H9 (cell line): ENCODE data around the gene HAGHL. TPM values are rescaled to one million over a fixed set of nuclear protein-coding genes. Genes with fewer than 3 reads are reported as not detected.

Experiments
- DNase-seq: peaks from one replicate; pipeline ENCODE4 v3.0.0-alpha.2; 2017
- H2AFZ ChIP-seq: one replicate; pipeline ENCODE4 v1.6.1; 2013; ENCODE audit warnings: mild to moderate bottlenecking, low read length, control low read depth, moderate library complexity
- H2AK5ac ChIP-seq: 2 replicates; pipeline ENCODE4 v1.6.1; 2013; ENCODE audit warnings: low read length, control low read depth, mixed read lengths; ENCODE audit not compliant: insufficient read length
- H2BK120ac ChIP-seq: one replicate; pipeline ENCODE4 v1.6.1; 2013; ENCODE audit warnings: low read depth, mild to moderate bottlenecking, low read length, control low read depth, inconsistent platforms; ENCODE audit not compliant: poor library complexity, severe bottlenecking
- H2BK12ac ChIP-seq: 2 replicates; pipeline ENCODE4 v1.6.1; 2013; ENCODE audit warnings: low read length, control low read depth, mixed read lengths, low read depth; ENCODE audit not compliant: insufficient read length
- H2BK15ac ChIP-seq: 2 replicates; pipeline ENCODE4 v1.6.1; 2013; ENCODE audit warnings: low read depth, low read length, control low read depth
- H2BK20ac ChIP-seq: one replicate; pipeline ENCODE4 v1.6.1; 2013; ENCODE audit warnings: low read depth, mild to moderate bottlenecking, low read length, control low read depth, inconsistent platforms; ENCODE audit not compliant: poor library complexity, severe bottlenecking
- H2BK5ac ChIP-seq: 2 replicates; pipeline ENCODE4 v1.6.1; 2013; ENCODE audit warnings: low read length, control low read depth, mixed read lengths; ENCODE audit not compliant: insufficient read length
- H3K14ac ChIP-seq: 2 replicates; pipeline ENCODE4 v1.6.1; 2013; ENCODE audit warnings: low read length, control low read depth; ENCODE audit not compliant: insufficient read depth
- H3K18ac ChIP-seq: 2 replicates; pipeline ENCODE4 v1.6.1; 2013; ENCODE audit warnings: low read depth, mild to moderate bottlenecking, mixed read lengths, low read length, control low read depth; ENCODE audit not compliant: insufficient read length
- H3K23ac ChIP-seq: 2 replicates; pipeline ENCODE4 v1.6.1; 2013; ENCODE audit warnings: low read length, control low read depth, mixed read lengths, low read depth; ENCODE audit not compliant: insufficient read length
- H3K23me2 ChIP-seq: 2 replicates; pipeline ENCODE4 v1.6.1; 2013; ENCODE audit warnings: low read depth, mild to moderate bottlenecking, mixed read lengths, low read length, control low read depth; ENCODE audit not compliant: insufficient read length, poor library complexity, severe bottlenecking
- H3K27ac ChIP-seq: 2 replicates; pipeline ENCODE4 v1.5.1; 2013; ENCODE audit warnings: low read length, control low read depth, mixed read lengths, low read depth; ENCODE audit not compliant: insufficient read length
- H3K27me3 ChIP-seq: 2 replicates; pipeline ENCODE4 v1.6.1; 2013; ENCODE audit warnings: low read length, control low read depth, inconsistent platforms; ENCODE audit not compliant: insufficient read depth
- H3K4ac ChIP-seq: 2 replicates; pipeline ENCODE4 v1.6.1; 2013; ENCODE audit warnings: low read depth, mild to moderate bottlenecking, control low read depth, inconsistent platforms, low read length, moderate library complexity
- H3K4me1 ChIP-seq: 2 replicates; pipeline ENCODE4 v1.6.1; 2013; ENCODE audit warnings: low read length, control low read depth, inconsistent platforms; ENCODE audit not compliant: insufficient read depth
- H3K4me2 ChIP-seq: 2 replicates; pipeline ENCODE4 v1.6.1; 2013; ENCODE audit warnings: low read length, control low read depth, mixed read lengths; ENCODE audit not compliant: insufficient read length, insufficient read depth
- H3K56ac ChIP-seq: 2 replicates; pipeline ENCODE4 v1.6.1; 2013; ENCODE audit warnings: low read depth, mild to moderate bottlenecking, mixed read lengths, low read length, control low read depth; ENCODE audit not compliant: insufficient read length
- H3K79me1 ChIP-seq: 2 replicates; pipeline ENCODE4 v1.6.1; 2013; ENCODE audit warnings: low read depth, mild to moderate bottlenecking, moderate library complexity, low read length, control low read depth, inconsistent platforms; ENCODE audit not compliant: insufficient read depth, poor library complexity, severe bottlenecking
- H3K79me2 ChIP-seq: 2 replicates; pipeline ENCODE4 v1.6.1; 2013; ENCODE audit warnings: low read length, control low read depth, inconsistent platforms; ENCODE audit not compliant: insufficient read depth
- H3K9ac ChIP-seq: 2 replicates; pipeline ENCODE4 v1.6.1; 2013; ENCODE audit warnings: low read length, control low read depth, mixed read lengths; ENCODE audit not compliant: insufficient read length; ENCODE audit errors: extremely low read depth
- H3K9me3 ChIP-seq: one replicate; pipeline ENCODE4 v1.6.1; 2013; ENCODE audit warnings: low read depth, low read length, inconsistent platforms; ENCODE audit not compliant: control insufficient read depth
- H3T11ph ChIP-seq: one replicate; pipeline ENCODE4 v1.6.1; 2013; ENCODE audit warnings: mild to moderate bottlenecking, low read length, control low read depth, inconsistent platforms
- H4K20me1 ChIP-seq: one replicate; pipeline ENCODE4 v1.6.1; 2013; ENCODE audit not compliant: control insufficient read depth, insufficient read length, insufficient read depth
- H4K5ac ChIP-seq: 2 replicates; pipeline ENCODE4 v1.6.1; 2013; ENCODE audit warnings: low read depth, mild to moderate bottlenecking, mixed read lengths, low read length, control low read depth; ENCODE audit not compliant: insufficient read length
- H4K8ac ChIP-seq: replicated peaks from 2 replicates; pipeline ENCODE4 v1.6.1; 2013; ENCODE audit warnings: low read length, control low read depth, mixed read lengths, low read depth; ENCODE audit not compliant: insufficient read length
- H4K91ac ChIP-seq: 2 replicates; pipeline ENCODE4 v1.6.1; 2013; ENCODE audit warnings: low read depth, mild to moderate bottlenecking, moderate library complexity, mixed read lengths, low read length, control low read depth; ENCODE audit not compliant: insufficient read length
- H3K27ac Mint-ChIP-seq, 3 experiments: 2 replicates in 2 of 3; 3 replicates in 1 of 3; pipeline ENCODE4 v1.8.0; 2020 to 2021; ENCODE audit warnings: mixed read lengths in 3 of 3, mild to moderate bottlenecking in 1 of 3, moderate library complexity in 1 of 3
- H3K27me3 Mint-ChIP-seq: 2 replicates; pipeline ENCODE4 v1.8.0; 2021; ENCODE audit warnings: low read depth, mild to moderate bottlenecking, moderate library complexity, mixed read lengths
- H3K36me3 Mint-ChIP-seq, 3 experiments: 2 replicates in 2 of 3; 3 replicates in 1 of 3; pipeline ENCODE4 v1.8.0; 2020 to 2021; ENCODE audit warnings: low read depth in 3 of 3, mixed read lengths in 3 of 3; ENCODE audit not compliant: insufficient read depth in 1 of 3
- H3K4me1 Mint-ChIP-seq, 2 experiments: 2 replicates each; pipeline ENCODE4 v1.8.0; 2020; ENCODE audit warnings: mixed read lengths in 2 of 2
- H3K4me3 Mint-ChIP-seq, 2 experiments: 2 replicates in 1 of 2; 3 replicates in 1 of 2; pipeline ENCODE4 v1.8.0; 2020 to 2021; ENCODE audit warnings: mild to moderate bottlenecking in 2 of 2, mixed read lengths in 2 of 2, moderate library complexity in 1 of 2
- H3K9me3 Mint-ChIP-seq, 2 experiments: 2 replicates in 1 of 2; 3 replicates in 1 of 2; pipeline ENCODE4 v1.8.0; 2020; ENCODE audit warnings: mild to moderate bottlenecking in 2 of 2, mixed read lengths in 2 of 2, moderate library complexity in 1 of 2
- whole genome bisulfite sequencing: extraction: QIAGEN DNeasy Blood & Tissue Kit; methylation state at CpG from one replicate; pipeline ENCODE4 v1.1.7; 2013; ENCODE audit warnings: missing lambda C conversion rate, low lambda C conversion rate, mixed read lengths; ENCODE audit not compliant: insufficient read length; ENCODE audit errors: extremely low coverage; 5-methylcytosine and 5-hydroxymethylcytosine counted together
- total RNA-seq: library from RNA; stranded (reverse); gene quantifications from 2 replicates; pipeline ENCODE4 v1.2.1, GENCODE V29; 2021
- TF ChIP-seq, protein P1 (sequence below): fragments of 200-600 bp; sonication (generic); conservative IDR thresholded peaks from 3 replicates; pipeline ENCODE4 v1.8.0; 2021; ENCODE audit warnings: antibody characterized with exemption, mild to moderate bottlenecking

Gene HAGHL
- total RNA-seq, 1 experiment from 2014 or later: 25.2 TPM

DNA sequence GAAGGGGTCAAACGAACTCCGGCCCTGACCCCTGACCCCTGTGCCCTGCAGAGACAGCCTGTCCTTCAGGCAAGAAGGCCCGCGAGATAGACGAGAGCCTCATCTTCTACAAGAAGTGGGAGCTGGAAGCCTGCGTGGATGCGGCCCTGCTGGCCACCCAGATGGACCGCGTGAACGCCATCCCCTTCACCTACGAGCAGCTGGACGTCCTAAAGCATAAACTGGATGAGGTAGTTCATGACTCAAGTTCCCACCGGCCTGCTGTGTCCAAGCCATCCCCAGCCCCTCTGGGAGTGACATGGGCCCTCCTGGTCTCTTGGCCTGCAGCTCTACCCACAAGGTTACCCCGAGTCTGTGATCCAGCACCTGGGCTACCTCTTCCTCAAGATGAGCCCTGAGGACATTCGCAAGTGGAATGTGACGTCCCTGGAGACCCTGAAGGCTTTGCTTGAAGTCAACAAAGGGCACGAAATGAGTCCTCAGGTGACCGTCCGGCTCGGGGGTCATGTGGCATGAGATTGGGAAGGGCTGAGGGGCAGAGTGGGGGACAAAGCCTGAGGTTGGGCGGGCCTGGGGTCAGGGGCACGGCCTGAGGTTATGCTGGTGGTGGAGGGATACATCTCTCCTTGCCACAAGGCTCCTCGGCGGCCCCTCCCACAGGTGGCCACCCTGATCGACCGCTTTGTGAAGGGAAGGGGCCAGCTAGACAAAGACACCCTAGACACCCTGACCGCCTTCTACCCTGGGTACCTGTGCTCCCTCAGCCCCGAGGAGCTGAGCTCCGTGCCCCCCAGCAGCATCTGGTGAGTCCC, 39.3 kb downstream of the HAGHL start:
- no peak overlapping the region for H2BK120ac ChIP-seq
- H2BK15ac ChIP-seq: no peak overlapping the region
- Mint-ChIP-seq H3K9me3 (no peaks in the 10 kb centered on the region; a peak in 1 of 5 replicates), H3K27me3 (peaks cover 3% of the 10 kb centered on the region), H3K36me3 (no peaks in the 10 kb centered on the region), H3K4me3 (no peak overlapping the region), H3K4me1 (peaks cover 0 to 3% of the 10 kb centered on the region in 2 experiments; a peak in 1 of 4 replicates), H3K27ac (no peak overlapping the region)
- no peak overlapping the region for H2AFZ ChIP-seq
- H2BK5ac ChIP-seq: no peak overlapping the region
- H3K23me2 ChIP-seq: no peaks in the 10 kb centered on the region
- no peak overlapping the region for H4K91ac ChIP-seq
- no peak overlapping the region for H3K27ac ChIP-seq
- H3K79me1 ChIP-seq: no peaks in the 10 kb centered on the region
- H3K18ac ChIP-seq: no peak overlapping the region
- H3T11ph ChIP-seq: no peak overlapping the region
- TF ChIP-seq, protein P1, sequence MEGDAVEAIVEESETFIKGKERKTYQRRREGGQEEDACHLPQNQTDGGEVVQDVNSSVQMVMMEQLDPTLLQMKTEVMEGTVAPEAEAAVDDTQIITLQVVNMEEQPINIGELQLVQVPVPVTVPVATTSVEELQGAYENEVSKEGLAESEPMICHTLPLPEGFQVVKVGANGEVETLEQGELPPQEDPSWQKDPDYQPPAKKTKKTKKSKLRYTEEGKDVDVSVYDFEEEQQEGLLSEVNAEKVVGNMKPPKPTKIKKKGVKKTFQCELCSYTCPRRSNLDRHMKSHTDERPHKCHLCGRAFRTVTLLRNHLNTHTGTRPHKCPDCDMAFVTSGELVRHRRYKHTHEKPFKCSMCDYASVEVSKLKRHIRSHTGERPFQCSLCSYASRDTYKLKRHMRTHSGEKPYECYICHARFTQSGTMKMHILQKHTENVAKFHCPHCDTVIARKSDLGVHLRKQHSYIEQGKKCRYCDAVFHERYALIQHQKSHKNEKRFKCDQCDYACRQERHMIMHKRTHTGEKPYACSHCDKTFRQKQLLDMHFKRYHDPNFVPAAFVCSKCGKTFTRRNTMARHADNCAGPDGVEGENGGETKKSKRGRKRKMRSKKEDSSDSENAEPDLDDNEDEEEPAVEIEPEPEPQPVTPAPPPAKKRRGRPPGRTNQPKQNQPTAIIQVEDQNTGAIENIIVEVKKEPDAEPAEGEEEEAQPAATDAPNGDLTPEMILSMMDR: no peak
- no peaks in the 10 kb centered on the region for H3K27me3 ChIP-seq
- no peak overlapping the region for H3K9ac ChIP-seq
- H3K4me1 ChIP-seq: no peaks in the 10 kb centered on the region
- H3K23ac ChIP-seq: no peak overlapping the region
- no peak overlapping the region for H2BK20ac ChIP-seq
- H3K9me3 ChIP-seq: no peaks in the 10 kb centered on the region
- no peaks in the 10 kb centered on the region for H4K20me1 ChIP-seq
- no peaks in the 10 kb centered on the region for H3K79me2 ChIP-seq
- H3K4me2 ChIP-seq: no peak overlapping the region
- no peak for DNase-seq
- H2BK12ac ChIP-seq: no peak overlapping the region
- H4K5ac ChIP-seq: no peak overlapping the region
- no peak overlapping the region for H3K4ac ChIP-seq
- H3K14ac ChIP-seq: no peak overlapping the region
- no peak overlapping the region for H2AK5ac ChIP-seq
- no peak overlapping the region for H4K8ac ChIP-seq
- no peak overlapping the region for H3K56ac ChIP-seq
- WGBS: no CpG with 5 or more reads among the region's 29 CpGs
